Fibroblast of villous mesenchyme (primary cell): Measurements from ENCODE around the gene NRIP1. TPM values are rescaled to one million over a fixed set of nuclear protein-coding genes. Genes with fewer than 3 reads are reported as not detected.

Source experiments
- DNase-seq: peaks from one replicate; pipeline ENCODE4 v3.0.0-alpha.2; 2010; ENCODE audit warnings: low read depth
- H3K4me3 ChIP-seq: 2 replicates; pipeline ENCODE4 v1.5.1; 2011; ENCODE audit warnings: low read depth, mild to moderate bottlenecking, low read length
- total RNA-seq: library from RNA; depleted of rRNA; stranded (reverse); fragments of >200 nt; gene quantifications from 2 replicates; pipeline ENCODE4 v1.2.3, GENCODE V29; 2012
- TF ChIP-seq, protein P1 (sequence below): IDR thresholded peaks from 2 replicates; pipeline ENCODE4 v1.5.1; 2012; ENCODE audit warnings: low read depth, mild to moderate bottlenecking, low read length; ENCODE audit not compliant: insufficient read depth

NRIP1 gene
- total RNA-seq, 1 donor, result 56.6 TPM

DNA sequence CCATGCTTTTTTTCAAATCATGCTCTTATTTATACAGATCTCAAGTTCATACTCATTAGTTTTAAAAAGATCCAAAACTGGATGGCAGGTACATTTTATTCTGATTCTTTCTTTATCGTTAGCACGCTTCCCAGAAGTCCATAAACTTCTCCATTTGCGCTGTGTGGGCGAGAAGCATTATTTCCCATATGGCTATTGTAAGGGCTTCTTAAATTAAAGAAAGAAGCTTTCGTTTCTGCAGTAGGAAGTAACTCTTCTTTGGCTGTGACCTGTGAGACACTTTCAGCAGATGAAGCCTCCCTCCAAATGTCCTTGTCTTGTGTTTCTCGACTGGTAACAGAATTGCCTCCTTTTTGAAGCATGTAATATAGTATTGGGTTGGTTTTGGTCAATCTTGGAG, 100.2 kb downstream of the NRIP1 start:
- TF ChIP-seq, protein P1, sequence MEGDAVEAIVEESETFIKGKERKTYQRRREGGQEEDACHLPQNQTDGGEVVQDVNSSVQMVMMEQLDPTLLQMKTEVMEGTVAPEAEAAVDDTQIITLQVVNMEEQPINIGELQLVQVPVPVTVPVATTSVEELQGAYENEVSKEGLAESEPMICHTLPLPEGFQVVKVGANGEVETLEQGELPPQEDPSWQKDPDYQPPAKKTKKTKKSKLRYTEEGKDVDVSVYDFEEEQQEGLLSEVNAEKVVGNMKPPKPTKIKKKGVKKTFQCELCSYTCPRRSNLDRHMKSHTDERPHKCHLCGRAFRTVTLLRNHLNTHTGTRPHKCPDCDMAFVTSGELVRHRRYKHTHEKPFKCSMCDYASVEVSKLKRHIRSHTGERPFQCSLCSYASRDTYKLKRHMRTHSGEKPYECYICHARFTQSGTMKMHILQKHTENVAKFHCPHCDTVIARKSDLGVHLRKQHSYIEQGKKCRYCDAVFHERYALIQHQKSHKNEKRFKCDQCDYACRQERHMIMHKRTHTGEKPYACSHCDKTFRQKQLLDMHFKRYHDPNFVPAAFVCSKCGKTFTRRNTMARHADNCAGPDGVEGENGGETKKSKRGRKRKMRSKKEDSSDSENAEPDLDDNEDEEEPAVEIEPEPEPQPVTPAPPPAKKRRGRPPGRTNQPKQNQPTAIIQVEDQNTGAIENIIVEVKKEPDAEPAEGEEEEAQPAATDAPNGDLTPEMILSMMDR, result no peak

DNA sequence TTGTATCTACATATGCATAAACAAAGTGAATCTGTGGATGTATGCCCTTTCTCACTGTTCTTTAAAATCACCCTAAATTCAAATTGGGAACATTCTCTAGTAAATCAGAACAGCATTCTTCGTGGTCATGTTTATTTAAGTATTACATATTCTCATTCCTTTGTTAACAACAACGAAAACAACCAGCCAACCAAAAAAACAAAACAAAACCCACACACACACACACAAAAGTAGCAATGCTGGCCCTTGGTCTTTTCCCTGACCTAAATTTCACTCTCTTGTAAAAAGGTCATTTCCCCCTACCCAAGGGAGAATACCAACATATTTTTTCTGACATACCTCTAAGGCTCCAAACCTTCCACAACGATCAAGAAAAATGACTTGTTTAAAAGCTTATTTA, 102.6 kb downstream of the NRIP1 start:
- no peak overlapping the region for H3K4me3 ChIP-seq
- no peak for DNase-seq
- TF ChIP-seq, protein P1, result no peak

More for the DNA sequence above, 100.2 kb downstream of the NRIP1 start:
- no peak overlapping the region for H3K4me3 ChIP-seq
- no peak for DNase-seq

DNA sequence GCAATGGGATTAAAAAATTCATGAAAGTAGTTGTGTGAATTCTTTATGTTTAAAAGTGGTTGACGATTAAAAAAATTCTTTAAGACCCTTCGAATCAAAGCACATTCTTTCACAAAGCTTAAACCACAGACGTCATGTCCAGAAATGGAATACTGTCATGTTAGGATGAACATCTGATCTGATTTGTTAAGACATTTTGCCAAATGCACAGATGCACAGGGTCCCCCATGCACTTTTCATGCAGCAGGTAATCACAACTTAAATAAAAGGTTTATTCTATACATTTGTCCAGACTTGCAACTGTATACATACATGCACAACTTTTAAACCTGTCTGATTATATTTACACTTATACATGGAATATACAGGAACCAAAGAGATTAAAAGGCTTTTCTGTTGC, 103.3 kb downstream of the NRIP1 start:
- no peak overlapping the region for H3K4me3 ChIP-seq
- TF ChIP-seq, protein P1, result no peak
- DNase-seq, result no peak

DNA sequence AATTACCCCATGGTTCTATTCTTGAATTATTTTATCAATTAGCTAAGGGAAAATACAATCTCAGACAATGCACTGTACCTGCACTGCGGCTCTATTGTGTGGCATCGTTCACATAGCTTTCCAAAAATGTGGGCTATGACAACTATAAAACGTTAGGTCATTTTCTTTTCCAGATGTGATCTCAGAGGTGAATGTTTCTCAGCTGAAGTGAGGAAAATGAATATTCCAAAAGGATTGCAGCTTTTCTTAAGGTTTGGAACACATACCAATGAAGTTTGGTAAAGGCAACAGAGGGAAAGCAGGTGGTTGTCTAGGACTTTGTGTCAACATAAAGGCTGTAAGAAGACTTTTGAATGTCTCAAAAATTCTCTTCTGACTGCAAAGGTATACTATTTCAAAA, 105.5 kb downstream of the NRIP1 start:
- no peak overlapping the region for H3K4me3 ChIP-seq
- TF ChIP-seq, protein P1, result no peak
- no peak for DNase-seq

DNA sequence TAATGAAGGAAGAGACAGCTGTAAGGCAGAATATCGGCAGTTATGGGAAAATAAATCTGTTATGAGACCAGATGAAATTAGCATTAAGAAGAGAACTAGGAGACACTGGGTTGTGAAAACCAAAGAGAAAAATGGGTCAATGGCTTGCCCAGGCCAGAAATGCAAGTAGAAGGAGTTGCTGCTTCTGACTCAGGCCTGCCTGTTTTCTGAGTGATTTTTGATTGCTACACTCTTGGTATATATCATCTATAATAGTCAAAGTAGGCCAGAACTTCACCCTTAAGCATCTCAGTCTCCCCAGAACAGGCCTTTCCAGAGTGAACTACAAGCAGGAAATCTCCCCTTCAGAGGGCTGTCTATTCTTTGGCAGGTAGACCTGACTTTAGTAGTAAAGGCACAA, 107.0 kb downstream of the NRIP1 start:
- no peak for DNase-seq
- TF ChIP-seq, protein P1, result no peak
- H3K4me3 ChIP-seq, result no peak overlapping the region

DNA sequence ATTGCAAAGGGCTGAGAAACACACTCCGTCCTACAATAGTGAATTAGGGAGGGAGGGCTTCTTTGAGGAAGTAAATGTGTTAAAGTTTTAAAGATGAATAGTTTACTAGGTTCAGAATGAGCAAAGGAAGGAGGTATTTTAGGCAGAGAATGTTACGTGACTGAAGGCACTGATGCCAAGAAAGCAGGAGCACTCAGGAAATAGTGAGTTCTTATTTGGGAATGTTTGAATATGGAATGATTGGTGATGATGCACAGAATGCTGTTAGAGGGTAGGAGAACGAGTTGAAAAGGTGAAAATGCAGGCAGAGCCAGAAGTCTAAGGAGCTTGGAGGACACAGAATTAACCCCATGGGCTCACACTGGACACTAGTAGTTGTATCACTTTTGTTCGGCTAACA, 108.0 kb downstream of the NRIP1 start:
- TF ChIP-seq, protein P1, result no peak
- no peak for DNase-seq
- H3K4me3 ChIP-seq, result no peak overlapping the region

DNA sequence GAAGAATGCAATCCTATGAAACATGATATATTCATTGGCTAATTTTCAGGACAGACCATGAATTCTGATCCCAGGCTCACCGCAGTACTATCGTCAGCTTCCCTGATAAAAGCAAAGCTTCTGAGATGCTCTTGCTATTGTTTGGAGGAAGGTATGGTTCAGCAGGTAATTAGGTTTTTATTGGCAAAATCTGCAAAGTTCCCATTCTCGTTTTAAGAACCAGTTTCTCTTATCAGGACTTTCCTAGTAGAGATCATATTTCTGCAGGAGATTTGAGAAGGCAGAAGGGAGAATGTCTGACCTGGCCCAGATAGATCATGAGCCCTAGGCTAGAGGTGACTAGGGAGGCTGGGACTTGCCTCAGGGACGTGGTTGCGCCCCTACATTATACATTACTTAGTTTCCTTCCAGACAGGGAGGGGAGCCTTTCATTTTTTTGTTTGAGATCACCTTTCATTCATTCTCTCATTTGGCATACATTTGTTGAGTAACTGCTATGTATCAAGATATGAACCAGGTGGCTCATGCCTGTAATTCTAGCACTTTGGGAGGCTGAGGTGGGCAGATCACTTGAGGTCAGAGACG, 108.8 kb downstream of the NRIP1 start:
- H3K4me3 ChIP-seq, result no peak overlapping the region
- TF ChIP-seq, protein P1, result no peak
- no peak for DNase-seq
